HS-27A (cell line): ENCODE data around the gene ISG15.
"Not testable (repeated sequence)": the region's sequence is repeated elsewhere in the genome, so short reads cannot be mapped to it uniquely, and the experiment has no call there.

ENCODE experiments used
- DNase-seq: peaks from one replicate; pipeline ENCODE4 v3.0.0-alpha.2; 2012; ENCODE audit warnings: low read depth, missing footprints

The ISG15 gene

GRCh38 chr1:1013922-1014648 lies 788 bp downstream of the ISG15 start:
- DNase-seq = no peak

GRCh38 chr1:1014799-1015681 lies 1.7 kb downstream of the ISG15 start:
- no peak for DNase-seq

GRCh38 chr1:1017397-1018320 lies 4.4 kb downstream of the ISG15 start:
- DNase-seq = not testable (repeated sequence)

- not testable (repeated sequence) for DNase-seq
Observed at GRCh38 chr1:1018321-1018685, 5.0 kb downstream of the ISG15 start.

GRCh38 chr1:1019122-1019999 lies 6.1 kb downstream of the ISG15 start:
- DNase-seq = no peak

GRCh38 chr1:1020000-1020404 lies 6.7 kb downstream of the ISG15 start, which contains the start of gene AGRN:
AGRN (plus strand) TSS chr1:1020120; CDS start chr1:1020173, 53 bp downstream.
- no peak for DNase-seq

GRCh38 chr1:1020415-1021009 lies 7.2 kb downstream of the ISG15 start:
- no peak for DNase-seq

- peak; percentile 63 for DNase-seq
Observed at GRCh38 chr1:1021010-1021919, 8.0 kb downstream of the ISG15 start.

GRCh38 chr1:1021920-1022259 lies 8.6 kb downstream of the ISG15 start:
- no peak for DNase-seq

- no peak for DNase-seq
Observed at GRCh38 chr1:1022302-1023009, 9.2 kb downstream of the ISG15 start.

GRCh38 chr1:1023700-1024099 lies 10.4 kb downstream of the ISG15 start:
- no peak for DNase-seq

GRCh38 chr1:1024149-1024770 lies 11.0 kb downstream of the ISG15 start:
- no peak for DNase-seq

- no peak for DNase-seq
Observed at GRCh38 chr1:1024771-1025699, 11.7 kb downstream of the ISG15 start.

- DNase-seq = no peak
Observed at GRCh38 chr1:1025730-1026129, 12.4 kb downstream of the ISG15 start.

- no peak for DNase-seq
Observed at GRCh38 chr1:1026599-1027413, 13.5 kb downstream of the ISG15 start.

- DNase-seq = no peak
Observed at GRCh38 chr1:1027791-1028190, 14.5 kb downstream of the ISG15 start.
